GM12878 (cell line): Measurements from ENCODE around the gene RALGPS1.

Experiments
- ATF7 ChIP-seq: fragments of 450-650 bp; IDR thresholded peaks from 2 replicates; pipeline ENCODE4 v1.6.1; 2016; ENCODE audit warnings: low read depth, mild to moderate bottlenecking
- CTCF ChIP-seq, 3 experiments: IDR thresholded peaks in 2 of 3; conservative IDR thresholded peaks in 1 of 3; 2 replicates each; pipeline ENCODE4 v1.5.1; 2011; ENCODE audit warnings: low read depth in 3 of 3, low read length in 3 of 3, mild to moderate bottlenecking in 3 of 3, control low read depth in 2 of 3, moderate library complexity in 2 of 3, inconsistent platforms in 1 of 3, mixed read lengths in 1 of 3; ENCODE audit not compliant: control insufficient read depth in 2 of 3, insufficient read depth in 1 of 3; ENCODE audit errors: extremely low read depth in 1 of 3
- SMARCA5 ChIP-seq: fragments of 450-650 bp; IDR thresholded peaks from 2 replicates; pipeline ENCODE4 v1.6.1; 2017; ENCODE audit warnings: mild to moderate bottlenecking

- no peak for TF ChIP-seq CTCF (IDR thresholded peaks at IDR 0.05 in 2 of 3, conservative IDR thresholded peaks at IDR 0.05 in 1 of 3; ENCODE audit: control insufficient read depth in 2 of 3, extremely low read depth in 1 of 3, insufficient read depth in 1 of 3, low read depth in 3 of 3, low read length in 3 of 3)
- TF ChIP-seq ATF7, result no peak
- TF ChIP-seq SMARCA5, result no peak
These were observed 175.9 kb downstream of the RALGPS1 start for GRCh38 chr9:127090341-127090985.
